HepG2 (cell line): ENCODE data around the gene MFNG. TPM values are rescaled to one million over a fixed set of nuclear protein-coding genes. Genes with fewer than 3 reads are reported as not detected.

Experiments used
- ATAC-seq: fragments of 200-7000 bp; cut with Tn5 transposase; 3 replicates; pipeline ENCODE4 v1.9.1; 2020; ENCODE audit warnings: mild to moderate bottlenecking, moderate library complexity
- BruUV-seq: library from RNA; stranded (reverse); fragments of 400-500 nt; replicated peaks from 2 replicates; lab custom pipeline; 2021; lab: Mats Ljungman, UMichigan
- CTCF ChIA-PET: fragments of 300-600 bp; formaldehyde crosslinking; extraction: SDS; loops from one replicate; lab custom pipeline; 2021; ENCODE audit warnings: low total read pairs, inconsistent platforms, low intra/inter-chr PET ratio; lab: Yijun Ruan, JAX
- POLR2A ChIA-PET: fragments of 350-600 bp; sonication (Branson Sonifier 250); formaldehyde crosslinking; loops from one replicate; lab custom pipeline; 2020; ENCODE audit warnings: antibody characterized with exemption, inconsistent platforms; lab: Yijun Ruan, JAX
- DNase-seq: peaks from one replicate; pipeline ENCODE4 v3.0.0-alpha.2; 2015; ENCODE audit warnings: low spot score
- FAIRE-seq: peaks from 3 replicates; lab custom pipeline; 2011; peaks lifted over from hg19 to GRCh38; lab: Jason Lieb, UNC
- H2AFZ ChIP-seq: one replicate; pipeline ENCODE4 v1.6.1; 2011; ENCODE audit warnings: low read length, inconsistent platforms
- H3K27ac ChIP-seq: fragments of 300-600 bp; 3 replicates; pipeline ENCODE4 v1.8.0; 2011; ENCODE audit warnings: mixed run types, mild to moderate bottlenecking, mixed read lengths, low read length, inconsistent platforms; ENCODE audit not compliant: insufficient read depth; ENCODE audit errors: extremely low read length
- H3K27me3 ChIP-seq, 2 experiments: fragments of 200-600 bp in 1 of 2; 2 replicates in 1 of 2; 3 replicates in 1 of 2; pipeline versions ENCODE4 v1.6.0 to v1.8.0; 2011; ENCODE audit warnings: low read length in 2 of 2, mild to moderate bottlenecking in 2 of 2, moderate library complexity in 2 of 2, inconsistent platforms in 1 of 2; ENCODE audit not compliant: insufficient read depth in 2 of 2, control insufficient read depth in 1 of 2
- H3K36me3 ChIP-seq, 2 experiments: fragments of 200-600 bp in 1 of 2; replicated peaks in 1 of 2; 2 replicates in 1 of 2; 3 replicates in 1 of 2; pipeline versions ENCODE4 v1.5.1 to v1.8.0; 2011; ENCODE audit warnings: low read length in 2 of 2, inconsistent platforms in 1 of 2; ENCODE audit not compliant: insufficient read depth in 2 of 2, control insufficient read depth in 1 of 2
- H3K4me1 ChIP-seq: 2 replicates; pipeline ENCODE4 v1.5.1; 2012; ENCODE audit warnings: low read length, inconsistent platforms; ENCODE audit not compliant: insufficient read depth
- H3K4me2 ChIP-seq: 2 replicates; pipeline ENCODE4 v1.6.0; 2011; ENCODE audit warnings: low read depth, low read length, inconsistent platforms
- H3K4me3 ChIP-seq, 3 experiments: fragments of 200-600 bp in 1 of 3; sonication (generic), shearing (Covaris generic) in 1 of 3; replicated peaks in 1 of 3; 2 replicates each; pipeline ENCODE4 v1.5.1; 2011 to 2016; ENCODE audit warnings: low read length in 3 of 3, inconsistent platforms in 2 of 3, low read depth in 2 of 3, mild to moderate bottlenecking in 2 of 3, control low read depth in 1 of 3, mixed read lengths in 1 of 3; ENCODE audit not compliant: insufficient read depth in 1 of 3
- H3K79me2 ChIP-seq: one replicate; pipeline ENCODE4 v1.6.1; 2011; ENCODE audit warnings: low read length, inconsistent platforms; ENCODE audit not compliant: insufficient read depth
- H3K9ac ChIP-seq: 2 replicates; pipeline ENCODE4 v1.6.0; 2011; ENCODE audit warnings: mild to moderate bottlenecking, low read depth, low read length, inconsistent platforms; ENCODE audit not compliant: insufficient read depth
- H3K9me3 ChIP-seq: 2 replicates; pipeline ENCODE4 v1.5.1; 2012; ENCODE audit warnings: mild to moderate bottlenecking, low read length
- H4K20me1 ChIP-seq: 2 replicates; pipeline ENCODE4 v1.6.0; 2011; ENCODE audit warnings: inconsistent platforms, mild to moderate bottlenecking, low read length, moderate library complexity; ENCODE audit not compliant: insufficient read depth
- CHCHD3 ChIP-seq: sonication (generic); formaldehyde crosslinking; IDR thresholded peaks from 2 replicates; pipeline ENCODE4 v1.8.0; 2022; ENCODE audit warnings: mild to moderate bottlenecking, missing genetic modification reagents, moderate library complexity
- KLF16 ChIP-seq, 2 experiments: sonication (generic) in 1 of 2; formaldehyde crosslinking in 1 of 2; IDR thresholded peaks; 2 replicates each; pipeline versions ENCODE4 v1.6.1 to v1.8.0; 2016 to 2023; ENCODE audit warnings: missing genetic modification reagents in 2 of 2, missing compliant biosample characterization in 1 of 2
- MTF2 ChIP-seq: sonication (generic); formaldehyde crosslinking; IDR thresholded peaks from 2 replicates; pipeline ENCODE4 v1.5.0; 2020; ENCODE audit warnings: missing genetic modification reagents, borderline replicate concordance
- MYC ChIP-seq: sonication (generic); formaldehyde crosslinking; IDR thresholded peaks from 2 replicates; pipeline ENCODE4 v1.9.0; 2021; ENCODE audit warnings: missing genetic modification reagents, borderline replicate concordance
- NFYB ChIP-seq: sonication (generic); formaldehyde crosslinking; IDR thresholded peaks from 2 replicates; pipeline ENCODE4 v1.4.0; 2020; ENCODE audit warnings: missing genetic modification reagents
- REPIN1 ChIP-seq: sonication (generic); formaldehyde crosslinking; IDR thresholded peaks from 2 replicates; pipeline ENCODE4 v1.8.0; 2022; ENCODE audit warnings: missing genetic modification reagents, low read depth, mild to moderate bottlenecking, borderline replicate concordance
- RXRB ChIP-seq: IDR thresholded peaks from 2 replicates; pipeline ENCODE4 v1.6.1; 2016; ENCODE audit warnings: borderline replicate concordance, missing genetic modification reagents, missing compliant biosample characterization
- SIN3B ChIP-seq: fragments of 150-350 bp; IDR thresholded peaks from 2 replicates; pipeline ENCODE4 v1.6.1; 2014; ENCODE audit warnings: low read length
- SMC3 ChIP-seq: IDR thresholded peaks from 2 replicates; pipeline ENCODE4 v1.6.1; 2011; ENCODE audit warnings: low read length, improper control_type of control experiment
- ZNF44 ChIP-seq: sonication (generic); formaldehyde crosslinking; IDR thresholded peaks from 2 replicates; pipeline ENCODE4 v1.5.1; 2020; ENCODE audit warnings: mild to moderate bottlenecking, missing genetic modification reagents
- ZNF510 ChIP-seq: sonication (generic); formaldehyde crosslinking; IDR thresholded peaks from 2 replicates; pipeline ENCODE4 v1.4.0; 2020; ENCODE audit warnings: low read depth, mild to moderate bottlenecking, missing genetic modification reagents
- ZNF549 ChIP-seq: sonication (generic); formaldehyde crosslinking; IDR thresholded peaks from 2 replicates; pipeline ENCODE4 v1.5.0; 2020; ENCODE audit warnings: missing genetic modification reagents
- ZNF576 ChIP-seq: sonication (generic); formaldehyde crosslinking; IDR thresholded peaks from 2 replicates; pipeline ENCODE4 v1.4.0; 2020; ENCODE audit warnings: mild to moderate bottlenecking, missing genetic modification reagents
- ZNF605 ChIP-seq: sonication (generic); formaldehyde crosslinking; IDR thresholded peaks from 2 replicates; pipeline ENCODE4 v1.8.0; 2022; ENCODE audit warnings: mild to moderate bottlenecking, missing genetic modification reagents
- WGBS: methylation state at CpG from one replicate; pipeline ENCODE4 v1.1.6; 2017; ENCODE audit warnings: low lambda C conversion rate; 5-methylcytosine and 5-hydroxymethylcytosine counted together
- in situ Hi-C: cut with HindIII; loops from 2 replicates; pipeline ENCODE4 v1.10.0; 2017; ENCODE audit warnings: low pct_unique_long_range_greater_than_20kb; ENCODE audit not compliant: extremely low pct_ligation_motif_present
- intact Hi-C: fragments of 100-400 bp; cut with micrococcal nuclease; formaldehyde crosslinking; loops from one replicate; pipeline ENCODE4 v1.10.0; 2022; ENCODE audit not compliant: unreplicated experiment
- polyA plus RNA-seq, 8 experiments: library from polyadenylated mRNA; depleted of rRNA in 3 of 8; stranded (reverse) in 7 of 8; unstranded in 1 of 8; fragments of >200 nt; fragmentation: Illumina TruSeq in 4 of 8; extraction: Trizol in 4 of 8; gene quantifications; 2 replicates each; pipeline versions ENCODE4 v1.2.1 to v1.2.3, GENCODE V29; 2011 to 2016; ENCODE audit warnings: low read depth in 4 of 8, missing spikeins in 1 of 8, mixed read lengths in 1 of 8; ENCODE audit not compliant: insufficient read depth in 1 of 8
- total RNA-seq, 5 experiments: library from RNA; depleted of rRNA; stranded (reverse); fragments of >200 nt; fragmentation: Illumina TruSeq; extraction: Trizol; gene quantifications; 2 replicates each; pipeline ENCODE4 v1.2.3, GENCODE V29; 2016; ENCODE audit warnings: low read depth in 1 of 5
- TF ChIP-seq, protein P1 (sequence below), 2 experiments: sonication (generic) in 1 of 2; formaldehyde crosslinking in 1 of 2; IDR thresholded peaks; 2 replicates each; pipeline versions ENCODE4 v1.6.1 to v1.9.0; 2014 to 2022; ENCODE audit warnings: antibody characterized with exemption in 1 of 2, borderline replicate concordance in 1 of 2, inconsistent platforms in 1 of 2, low read depth in 1 of 2, missing genetic modification reagents in 1 of 2
- TF ChIP-seq, protein P2 (sequence below): sonication (generic); formaldehyde crosslinking; IDR thresholded peaks from 2 replicates; pipeline ENCODE4 v1.9.0; 2021; ENCODE audit warnings: missing genetic modification reagents, borderline replicate concordance

Gene MFNG
- total and polyA plus RNA-seq, 2 of the 13 experiments (the other 11 are each of a cell fraction or from before 2014, with no cell fraction given) = 1.0 to 11.7 TPM

GRCh38 chr22:37442537-37442936, 43.6 kb downstream of the MFNG start (continued):
- TF ChIP-seq MTF2 (CRISPR knock-in tag) (no peak), MYC (CRISPR knock-in tag) (no peak)

- no peaks in the 10 kb centered on the region for H3K36me3 ChIP-seq
- no peak overlapping the region for H3K4me2 ChIP-seq
- no peaks in the 10 kb centered on the region for H4K20me1 ChIP-seq
- no peaks in the 10 kb centered on the region for H3K9me3 ChIP-seq
- H3K4me3 ChIP-seq = no peak overlapping the region
- no TSS peak for BruUV-seq
- WGBS = 80% methylated on average over 8 of the region's 8 CpGs
- H3K27me3 ChIP-seq = peaks cover 0 to 2% of the 10 kb centered on the region in 2 experiments; a peak in 1 of 5 replicates
- CTCF ChIA-PET = no interaction called here
- intact Hi-C loops = no loop called here
- no peak overlapping the region for H2AFZ ChIP-seq
- POLR2A ChIA-PET = no interaction called here
- H3K4me1 ChIP-seq = peaks cover 11% of the 10 kb centered on the region
- no peak for FAIRE-seq
- in situ Hi-C loops = no loop called here
- ATAC-seq = no peak
- H3K9ac ChIP-seq = no peak overlapping the region
- DNase-seq = no peak
- H3K27ac ChIP-seq = no peak overlapping the region
- H3K79me2 ChIP-seq = no peaks in the 10 kb centered on the region
- TF ChIP-seq NFYB (no peak), ZNF44 (no peak), ZNF510 (CRISPR knock-in tag) (no peak), REPIN1 (CRISPR knock-in tag) (no peak), SIN3B (no peak), CHCHD3 (no peak), KLF16 (CRISPR knock-in tag; IDR thresholded peaks at IDR 0.05) (no peak), RXRB (CRISPR knock-in tag) (no peak), ZNF605 (no peak), SMC3 (no peak), ZNF576 (CRISPR knock-in tag) (no peak), ZNF549 (CRISPR knock-in tag) (no peak)
- TF ChIP-seq, protein P1, sequence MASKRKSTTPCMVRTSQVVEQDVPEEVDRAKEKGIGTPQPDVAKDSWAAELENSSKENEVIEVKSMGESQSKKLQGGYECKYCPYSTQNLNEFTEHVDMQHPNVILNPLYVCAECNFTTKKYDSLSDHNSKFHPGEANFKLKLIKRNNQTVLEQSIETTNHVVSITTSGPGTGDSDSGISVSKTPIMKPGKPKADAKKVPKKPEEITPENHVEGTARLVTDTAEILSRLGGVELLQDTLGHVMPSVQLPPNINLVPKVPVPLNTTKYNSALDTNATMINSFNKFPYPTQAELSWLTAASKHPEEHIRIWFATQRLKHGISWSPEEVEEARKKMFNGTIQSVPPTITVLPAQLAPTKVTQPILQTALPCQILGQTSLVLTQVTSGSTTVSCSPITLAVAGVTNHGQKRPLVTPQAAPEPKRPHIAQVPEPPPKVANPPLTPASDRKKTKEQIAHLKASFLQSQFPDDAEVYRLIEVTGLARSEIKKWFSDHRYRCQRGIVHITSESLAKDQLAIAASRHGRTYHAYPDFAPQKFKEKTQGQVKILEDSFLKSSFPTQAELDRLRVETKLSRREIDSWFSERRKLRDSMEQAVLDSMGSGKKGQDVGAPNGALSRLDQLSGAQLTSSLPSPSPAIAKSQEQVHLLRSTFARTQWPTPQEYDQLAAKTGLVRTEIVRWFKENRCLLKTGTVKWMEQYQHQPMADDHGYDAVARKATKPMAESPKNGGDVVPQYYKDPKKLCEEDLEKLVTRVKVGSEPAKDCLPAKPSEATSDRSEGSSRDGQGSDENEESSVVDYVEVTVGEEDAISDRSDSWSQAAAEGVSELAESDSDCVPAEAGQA (IDR thresholded peaks at IDR 0.05; ENCODE audit: low read depth) = no peak
- TF ChIP-seq, protein P1 (CRISPR knock-in tag; IDR thresholded peaks at IDR 0.05; ENCODE audit: borderline replicate concordance) = no peak
- TF ChIP-seq, protein P2, sequence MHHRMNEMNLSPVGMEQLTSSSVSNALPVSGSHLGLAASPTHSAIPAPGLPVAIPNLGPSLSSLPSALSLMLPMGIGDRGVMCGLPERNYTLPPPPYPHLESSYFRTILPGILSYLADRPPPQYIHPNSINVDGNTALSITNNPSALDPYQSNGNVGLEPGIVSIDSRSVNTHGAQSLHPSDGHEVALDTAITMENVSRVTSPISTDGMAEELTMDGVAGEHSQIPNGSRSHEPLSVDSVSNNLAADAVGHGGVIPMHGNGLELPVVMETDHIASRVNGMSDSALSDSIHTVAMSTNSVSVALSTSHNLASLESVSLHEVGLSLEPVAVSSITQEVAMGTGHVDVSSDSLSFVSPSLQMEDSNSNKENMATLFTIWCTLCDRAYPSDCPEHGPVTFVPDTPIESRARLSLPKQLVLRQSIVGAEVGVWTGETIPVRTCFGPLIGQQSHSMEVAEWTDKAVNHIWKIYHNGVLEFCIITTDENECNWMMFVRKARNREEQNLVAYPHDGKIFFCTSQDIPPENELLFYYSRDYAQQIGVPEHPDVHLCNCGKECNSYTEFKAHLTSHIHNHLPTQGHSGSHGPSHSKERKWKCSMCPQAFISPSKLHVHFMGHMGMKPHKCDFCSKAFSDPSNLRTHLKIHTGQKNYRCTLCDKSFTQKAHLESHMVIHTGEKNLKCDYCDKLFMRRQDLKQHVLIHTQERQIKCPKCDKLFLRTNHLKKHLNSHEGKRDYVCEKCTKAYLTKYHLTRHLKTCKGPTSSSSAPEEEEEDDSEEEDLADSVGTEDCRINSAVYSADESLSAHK = no peak
Observed at GRCh38 chr22:37442135-37442534, 44.0 kb downstream of the MFNG start.
